Type B pancreatic cell (in vitro differentiated cells): ENCODE results near the gene MPHOSPH9. TPM values are rescaled to one million over a fixed set of nuclear protein-coding genes. Genes with fewer than 3 reads are reported as not detected.

Experiments used
- DNase-seq: peaks from one replicate; pipeline ENCODE4 v3.0.0; 2021; ENCODE audit warnings: mixed read lengths; ENCODE audit not compliant: unreplicated experiment; ENCODE audit errors: extremely low spot score
- H3K27ac Mint-ChIP-seq: 2 replicates; pipeline ENCODE4 v1.8.0; 2021; ENCODE audit warnings: mild to moderate bottlenecking, mixed read lengths
- H3K27me3 Mint-ChIP-seq: 2 replicates; pipeline ENCODE4 v1.8.0; 2021; ENCODE audit warnings: mixed read lengths
- H3K36me3 Mint-ChIP-seq: 2 replicates; pipeline ENCODE4 v1.8.0; 2021; ENCODE audit warnings: mixed read lengths
- H3K4me1 Mint-ChIP-seq: one replicate; pipeline ENCODE4 v1.8.0; 2021; ENCODE audit warnings: mixed read lengths; ENCODE audit not compliant: unreplicated experiment
- H3K4me3 Mint-ChIP-seq: 2 replicates; pipeline ENCODE4 v1.8.0; 2021; ENCODE audit warnings: mild to moderate bottlenecking, mixed read lengths
- H3K9me3 Mint-ChIP-seq: 2 replicates; pipeline ENCODE4 v1.8.0; 2021; ENCODE audit warnings: mixed read lengths
- total RNA-seq: library from RNA; stranded (reverse); gene quantifications from 2 replicates; pipeline ENCODE4 v1.2.1, GENCODE V29; 2021; ENCODE audit warnings: low replicate concordance
- TF ChIP-seq, protein P1 (sequence below): fragments of 200-600 bp; sonication (generic); conservative IDR thresholded peaks from 2 replicates; pipeline ENCODE4 v1.5.0; 2021; ENCODE audit warnings: antibody characterized with exemption, mild to moderate bottlenecking

Gene MPHOSPH9
- total RNA-seq, 1 donor from 2014 or later, result 52.3 TPM

DNA sequence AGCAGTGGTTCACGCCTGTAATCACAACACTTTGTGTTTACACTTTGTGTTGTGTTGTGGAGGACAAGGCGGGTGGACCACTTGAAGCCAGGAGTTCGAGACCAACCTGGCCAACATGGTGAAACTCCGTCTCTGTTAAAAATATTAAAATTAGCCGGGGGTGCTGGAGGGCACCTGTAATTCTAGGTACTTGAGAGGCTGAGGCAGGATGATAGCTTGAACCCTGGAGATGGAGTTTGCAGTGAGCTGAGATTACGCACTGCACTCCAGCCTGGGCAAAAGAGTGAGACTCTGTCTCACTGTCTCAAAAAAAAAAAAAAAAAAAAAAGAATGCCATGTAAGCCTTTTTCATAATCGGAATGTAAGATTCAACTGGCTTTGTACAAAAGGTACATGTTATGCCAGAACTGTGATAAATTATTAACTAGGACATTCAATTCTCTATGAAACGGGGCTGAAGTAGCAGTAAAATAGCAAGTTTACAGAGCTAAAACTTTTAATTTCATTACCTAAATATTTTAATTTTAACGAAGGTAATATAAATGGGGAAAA, 68.2 kb downstream of the MPHOSPH9 start:
- H3K36me3 Mint-ChIP-seq, result peaks cover 11% of the 10 kb centered on the region
- TF ChIP-seq, protein P1, sequence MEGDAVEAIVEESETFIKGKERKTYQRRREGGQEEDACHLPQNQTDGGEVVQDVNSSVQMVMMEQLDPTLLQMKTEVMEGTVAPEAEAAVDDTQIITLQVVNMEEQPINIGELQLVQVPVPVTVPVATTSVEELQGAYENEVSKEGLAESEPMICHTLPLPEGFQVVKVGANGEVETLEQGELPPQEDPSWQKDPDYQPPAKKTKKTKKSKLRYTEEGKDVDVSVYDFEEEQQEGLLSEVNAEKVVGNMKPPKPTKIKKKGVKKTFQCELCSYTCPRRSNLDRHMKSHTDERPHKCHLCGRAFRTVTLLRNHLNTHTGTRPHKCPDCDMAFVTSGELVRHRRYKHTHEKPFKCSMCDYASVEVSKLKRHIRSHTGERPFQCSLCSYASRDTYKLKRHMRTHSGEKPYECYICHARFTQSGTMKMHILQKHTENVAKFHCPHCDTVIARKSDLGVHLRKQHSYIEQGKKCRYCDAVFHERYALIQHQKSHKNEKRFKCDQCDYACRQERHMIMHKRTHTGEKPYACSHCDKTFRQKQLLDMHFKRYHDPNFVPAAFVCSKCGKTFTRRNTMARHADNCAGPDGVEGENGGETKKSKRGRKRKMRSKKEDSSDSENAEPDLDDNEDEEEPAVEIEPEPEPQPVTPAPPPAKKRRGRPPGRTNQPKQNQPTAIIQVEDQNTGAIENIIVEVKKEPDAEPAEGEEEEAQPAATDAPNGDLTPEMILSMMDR, result no peak

DNA sequence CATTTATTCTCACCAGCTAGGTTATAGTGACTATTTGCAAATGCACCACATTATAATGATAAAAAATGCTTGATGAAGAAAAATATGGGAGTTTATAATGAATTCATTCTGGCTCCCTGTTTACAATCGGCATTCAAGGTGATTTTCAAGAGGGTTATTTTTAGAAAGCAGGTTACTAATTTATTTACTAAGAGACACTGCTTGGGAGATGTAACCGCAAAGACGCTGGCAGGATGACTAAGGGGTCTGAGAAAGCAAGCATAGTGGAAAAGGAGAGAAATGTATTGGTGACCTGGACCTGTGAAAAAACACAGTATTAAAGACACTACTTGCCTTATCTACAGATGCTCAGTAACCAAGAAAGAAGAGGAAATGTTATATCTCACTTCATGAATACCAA, 68.7 kb downstream of the MPHOSPH9 start:
- DNase-seq, result no peak
- TF ChIP-seq, protein P1, result no peak
- no peaks in the 10 kb centered on the region for H3K9me3 Mint-ChIP-seq
- H3K36me3 Mint-ChIP-seq, result peaks cover 11% of the 10 kb centered on the region
- no peak overlapping the region for H3K4me3 Mint-ChIP-seq
- H3K4me1 Mint-ChIP-seq, result no peaks in the 10 kb centered on the region
- H3K27me3 Mint-ChIP-seq, result no peaks in the 10 kb centered on the region
- no peak overlapping the region for H3K27ac Mint-ChIP-seq

More for the DNA sequence above, 68.2 kb downstream of the MPHOSPH9 start:
- H3K27ac Mint-ChIP-seq, result no peak overlapping the region
- H3K4me1 Mint-ChIP-seq, result no peaks in the 10 kb centered on the region
- H3K9me3 Mint-ChIP-seq, result no peaks in the 10 kb centered on the region
- no peak for DNase-seq
- H3K4me3 Mint-ChIP-seq, result no peak overlapping the region
- no peaks in the 10 kb centered on the region for H3K27me3 Mint-ChIP-seq

DNA sequence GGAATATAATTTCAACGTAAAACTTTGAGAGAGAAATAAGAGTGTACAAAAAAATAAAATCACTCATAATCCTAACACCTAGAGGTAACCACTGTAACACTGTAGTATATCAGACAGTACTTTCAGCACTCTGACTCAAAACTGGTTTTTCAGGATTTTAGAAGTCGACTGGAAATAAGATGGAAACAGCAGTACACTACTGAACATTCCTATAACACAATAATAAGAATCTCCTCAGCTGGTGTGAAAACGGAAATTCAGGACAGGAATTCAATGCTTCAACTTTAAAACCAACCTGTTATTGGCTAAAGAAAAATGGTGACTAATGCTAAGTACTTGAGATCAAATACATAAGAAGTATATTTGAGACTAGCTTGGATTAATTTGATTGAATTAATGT, 69.7 kb downstream of the MPHOSPH9 start:
- no peaks in the 10 kb centered on the region for H3K27me3 Mint-ChIP-seq
- no peaks in the 10 kb centered on the region for H3K9me3 Mint-ChIP-seq
- H3K4me3 Mint-ChIP-seq, result no peak overlapping the region
- TF ChIP-seq, protein P1, result no peak
- H3K27ac Mint-ChIP-seq, result peak overlapping the region; percentile 8
- peaks cover 11% of the 10 kb centered on the region for H3K36me3 Mint-ChIP-seq
- H3K4me1 Mint-ChIP-seq, result no peaks in the 10 kb centered on the region
- no peak for DNase-seq

DNA sequence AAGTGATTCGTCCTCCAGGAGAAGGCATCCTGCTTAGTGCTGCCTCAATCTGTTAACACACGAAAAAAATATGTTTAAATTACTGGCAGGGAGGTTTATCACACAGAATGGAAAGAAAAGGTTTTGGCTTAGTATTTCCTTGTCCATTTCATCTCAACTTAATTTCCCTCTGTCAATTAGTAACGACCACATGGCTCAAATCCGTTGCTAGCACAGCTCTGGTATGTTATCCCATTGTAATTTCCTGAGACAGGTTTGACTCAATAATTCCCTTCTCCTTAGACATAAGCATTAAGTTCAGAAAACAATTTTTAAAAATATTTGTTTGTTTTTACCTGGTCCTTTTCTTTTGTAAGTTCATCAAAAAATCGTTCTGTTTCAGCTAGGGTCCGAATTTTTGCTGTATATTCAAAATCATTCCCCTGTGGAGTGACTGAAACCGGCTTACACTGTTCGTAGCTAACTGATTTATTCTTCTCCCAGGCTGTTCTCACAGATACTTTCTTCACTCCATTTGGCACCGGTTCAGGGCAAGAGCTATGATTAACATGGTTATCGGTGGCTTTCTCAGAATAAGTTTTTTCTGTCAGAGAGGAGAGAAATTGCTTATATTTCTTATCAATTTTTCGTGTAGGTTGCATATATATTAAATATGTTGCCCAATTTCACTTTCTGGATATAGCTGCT, 72.0 kb downstream of the MPHOSPH9 start:
- Mint-ChIP-seq H3K9me3 (no peaks in the 10 kb centered on the region), H3K27me3 (no peaks in the 10 kb centered on the region), H3K4me1 (no peaks in the 10 kb centered on the region), H3K36me3 (peaks cover 7% of the 10 kb centered on the region), H3K27ac (no peak overlapping the region), H3K4me3 (no peak overlapping the region)
- DNase-seq, result no peak
- TF ChIP-seq, protein P1, result no peak

DNA sequence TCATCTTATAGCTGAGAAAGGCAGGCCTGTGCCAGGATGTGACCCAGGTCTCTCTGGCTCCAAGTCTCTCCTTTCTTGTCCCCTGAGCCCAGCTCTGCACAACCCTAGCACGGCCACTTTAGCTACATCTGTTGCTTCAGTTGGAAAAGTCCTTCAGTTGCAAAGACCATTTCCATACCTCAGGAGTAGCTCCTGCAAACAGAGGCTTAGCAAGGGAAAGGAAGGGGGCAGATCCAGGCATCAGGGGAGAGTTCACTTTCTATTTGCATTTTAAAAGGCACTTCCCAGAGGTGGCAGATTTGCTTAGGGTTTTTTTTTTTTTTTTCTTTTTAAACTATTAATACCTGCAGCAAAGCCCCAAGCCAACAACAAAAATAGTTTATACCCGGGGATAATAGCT, 79.0 kb downstream of the MPHOSPH9 start:
- DNase-seq, result no peak
- Mint-ChIP-seq H3K36me3 (no peaks in the 10 kb centered on the region), H3K27ac (no peak overlapping the region), H3K9me3 (no peaks in the 10 kb centered on the region), H3K4me1 (peaks cover 17% of the 10 kb centered on the region), H3K27me3 (peaks cover 17% of the 10 kb centered on the region), H3K4me3 (no peak overlapping the region)
- TF ChIP-seq, protein P1, result no peak
